Stimulated activated CD8-positive, alpha-beta memory T cell treated with anti-CD3 and anti-CD28 coated beads, Interleukin-4, amount 100 ng/mL, for 48 hours (primary cell): Measurements from ENCODE around the gene DOK3.

Experiments used
- DNase-seq: peaks from one replicate; pipeline ENCODE4 v3.0.0-alpha.2; 2020

DOK3 gene

DNA sequence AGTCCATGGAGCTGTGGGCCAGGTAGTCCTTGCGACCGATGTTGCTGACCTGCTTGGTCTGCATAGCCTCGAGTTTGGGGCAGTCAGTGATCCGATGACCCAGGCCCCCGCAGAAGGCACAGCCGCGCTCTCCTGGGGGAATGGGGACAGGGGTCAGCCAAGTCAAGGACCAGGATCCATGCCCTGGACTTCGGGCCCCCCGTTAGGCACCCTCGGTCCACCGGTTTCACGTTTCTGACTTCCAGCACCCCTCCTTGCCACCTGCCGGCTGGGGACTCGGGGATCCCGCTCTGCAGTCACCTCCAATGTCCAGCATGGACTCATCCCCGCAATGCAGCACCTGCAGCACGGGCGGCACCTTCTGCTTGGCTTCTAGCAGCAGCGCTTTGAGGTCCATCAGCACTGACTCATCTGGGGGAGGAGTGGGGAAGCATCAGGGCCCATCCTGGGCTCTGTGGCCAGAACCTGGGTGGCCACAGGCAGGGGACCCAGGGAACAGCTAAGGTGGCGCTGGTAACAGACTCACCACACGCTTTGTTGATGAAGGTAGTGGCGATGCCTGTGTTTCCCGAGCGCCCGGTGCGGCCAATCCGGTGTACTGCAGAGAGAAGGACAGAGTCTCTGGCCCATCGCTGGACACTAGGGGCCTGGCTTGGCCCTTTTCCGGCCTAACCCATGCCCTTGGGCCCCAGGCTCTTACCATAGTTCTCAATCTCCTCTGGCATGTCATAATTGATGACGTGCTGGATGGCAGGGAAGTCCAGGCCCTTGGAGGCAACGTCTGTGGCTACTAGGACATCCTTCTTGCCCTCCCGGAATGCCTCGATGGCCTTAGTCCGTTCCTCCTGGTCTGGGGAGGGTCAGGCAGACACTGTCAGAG lies 2.4 kb upstream of the DOK3 start:
- no peak for DNase-seq

DNA sequence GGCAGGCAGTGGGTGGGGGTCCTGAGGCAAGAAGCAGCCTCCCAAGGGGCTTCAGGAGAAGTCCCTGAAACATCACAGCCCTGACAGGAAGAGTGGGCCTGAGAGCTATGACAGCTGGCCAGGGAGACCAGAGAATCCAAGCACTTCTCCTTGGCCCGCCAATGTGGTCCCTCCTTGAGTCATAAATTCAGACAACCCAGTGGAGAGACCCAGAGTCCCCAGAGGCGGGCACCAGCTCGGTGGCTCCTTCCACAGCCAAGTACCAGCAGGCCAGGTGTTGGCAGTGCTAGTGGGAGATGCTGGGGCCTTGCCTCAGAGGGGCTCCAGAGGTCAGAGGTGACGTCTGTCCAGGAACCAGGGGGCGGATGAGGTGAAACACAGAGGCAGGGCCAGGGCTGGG lies 1.6 kb upstream of the DOK3 start:
- DNase-seq, result no peak

DNA sequence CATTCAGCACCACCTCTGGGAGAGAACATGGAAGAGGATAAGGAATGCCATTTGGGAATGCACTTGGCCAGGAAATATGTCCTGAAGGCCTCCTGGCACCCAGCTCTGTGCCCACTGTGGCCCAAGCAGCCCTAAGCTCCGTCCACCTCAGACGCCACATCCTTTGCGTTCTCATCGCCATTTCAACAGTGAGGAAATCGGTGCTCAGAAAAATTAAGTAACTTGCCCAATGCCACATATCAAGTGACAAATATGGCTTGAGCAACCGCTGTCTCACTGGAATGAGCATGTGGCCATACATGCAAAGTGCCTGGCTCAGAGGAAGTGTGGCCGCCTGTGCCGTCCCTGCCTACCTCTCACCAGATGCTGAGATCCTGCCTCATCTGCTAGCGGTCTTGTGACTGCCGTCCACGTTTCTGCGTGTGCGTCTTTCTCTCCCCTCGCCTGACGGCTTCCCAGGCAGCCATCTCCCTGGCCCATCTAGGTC lies 984 bp upstream of the DOK3 start:
- DNase-seq, result no peak

DNA sequence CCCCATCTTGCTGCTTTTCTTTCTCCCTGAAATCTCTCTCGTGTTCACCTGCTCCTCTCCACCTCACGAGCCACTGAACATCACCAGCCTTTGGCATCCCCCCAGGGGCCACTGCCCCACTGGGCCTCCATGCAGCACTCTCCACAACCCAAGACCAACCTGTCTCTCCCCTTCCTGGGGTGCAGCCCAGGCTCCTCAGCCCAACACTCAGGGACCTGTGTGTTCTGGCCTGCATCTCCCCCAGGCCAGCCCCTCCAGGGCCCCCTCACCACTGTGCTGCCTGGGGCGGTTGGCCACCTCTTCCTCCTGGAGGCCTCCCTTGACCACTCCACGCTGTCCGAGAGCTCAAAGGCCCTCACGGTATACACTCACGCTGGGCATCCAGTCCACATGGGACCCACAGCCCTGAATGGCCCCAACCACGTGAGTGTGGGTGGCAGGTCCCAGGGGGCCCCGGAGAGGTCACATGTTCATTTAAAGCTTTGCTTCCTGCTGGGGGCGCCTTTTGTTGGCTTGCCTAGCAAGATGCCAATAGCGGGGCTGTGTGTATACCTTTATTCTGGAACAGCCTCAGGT lies 453 bp upstream of the DOK3 start:
- no peak for DNase-seq

DNA sequence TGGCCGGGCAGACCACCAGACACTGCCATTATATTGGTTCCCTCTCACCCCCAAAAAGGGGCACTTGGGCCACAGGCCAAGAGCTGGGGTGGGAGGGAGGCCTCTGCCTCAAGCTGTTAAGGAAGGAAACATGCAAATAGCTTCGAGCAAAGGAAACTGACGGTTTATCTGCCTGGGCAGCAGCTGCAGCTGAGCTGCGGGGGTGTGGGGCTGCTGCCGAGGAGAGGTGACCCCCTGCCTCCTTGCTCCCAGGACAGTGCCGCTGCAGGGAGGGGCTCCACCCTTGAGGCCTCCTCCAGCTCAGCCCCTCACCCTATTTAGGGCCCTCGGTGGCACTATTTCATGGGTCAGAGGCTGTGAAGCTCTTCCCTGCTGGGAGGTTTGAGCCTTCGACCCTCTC lies 789 bp downstream of the DOK3 start:
- DNase-seq, result no peak

DNA sequence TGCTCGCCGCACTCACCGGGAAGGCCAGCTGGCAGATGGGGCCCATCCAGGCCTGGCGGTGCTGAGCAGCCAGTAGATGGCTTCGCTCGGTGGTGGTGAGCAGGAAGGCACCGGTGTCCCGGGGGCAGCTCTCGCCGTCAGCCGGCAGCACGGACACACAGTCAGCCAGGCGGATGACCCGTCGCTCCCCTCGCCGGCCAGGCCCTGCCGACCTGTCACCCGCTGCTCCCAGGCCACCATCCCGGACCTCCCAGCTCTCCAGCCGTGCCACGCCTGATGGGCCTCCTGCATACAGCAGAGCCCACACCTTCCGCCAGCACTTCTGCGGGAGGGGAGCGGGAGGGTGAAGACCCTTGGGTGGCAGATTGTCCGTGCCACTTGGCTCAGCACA lies 1.4 kb downstream of the DOK3 start:
- no peak for DNase-seq

DNA sequence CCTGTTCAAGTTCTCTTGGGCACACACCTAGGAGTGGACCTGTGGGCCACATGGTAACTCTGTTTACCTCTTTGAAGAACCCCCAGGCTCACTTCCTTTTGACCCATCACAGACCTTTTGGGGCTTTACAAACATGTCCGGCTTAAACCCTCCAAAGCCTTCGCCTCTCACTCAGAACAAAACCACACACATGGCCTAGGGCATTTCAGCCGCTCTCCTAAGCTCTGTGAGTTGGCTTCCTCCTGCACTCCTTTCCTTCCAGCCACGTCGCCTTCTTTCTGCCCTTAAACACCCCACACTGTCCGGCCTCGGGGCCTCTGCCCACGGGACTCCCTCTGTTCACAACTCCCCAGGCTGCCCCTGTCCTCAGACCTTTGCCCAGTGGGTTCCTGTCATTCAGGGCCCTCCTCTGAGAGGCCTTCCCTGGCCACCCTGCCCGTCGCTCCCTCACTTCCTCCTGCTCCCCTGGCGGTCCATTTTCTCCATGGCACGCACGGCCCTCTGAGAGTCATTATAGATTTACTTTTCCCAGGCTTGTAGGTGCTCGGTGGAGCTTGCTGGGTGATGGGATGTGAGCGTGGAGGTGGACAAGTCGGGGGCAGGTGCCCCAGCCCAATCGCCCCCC lies 1.9 kb downstream of the DOK3 start:
- DNase-seq, result no peak

DNA sequence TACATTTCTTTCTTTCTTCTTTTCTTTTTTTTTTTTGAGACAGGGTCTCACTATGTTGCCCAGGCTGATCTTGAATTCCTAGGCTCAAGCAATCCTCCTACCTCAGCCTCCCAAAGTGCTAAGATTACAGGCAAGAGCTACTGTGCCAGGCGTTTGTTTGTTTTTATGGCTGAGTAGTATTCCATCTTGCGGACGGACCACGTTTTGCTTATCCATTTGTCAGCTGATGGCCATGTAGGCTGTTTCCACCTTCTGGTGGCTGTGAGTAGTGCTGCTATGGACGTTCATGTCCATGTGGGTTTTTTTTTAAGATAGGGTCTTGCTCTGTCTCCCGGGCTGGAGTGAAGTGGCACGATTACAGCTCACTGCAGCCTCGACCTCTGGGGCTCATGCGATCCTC lies 2.5 kb downstream of the DOK3 start:
- no peak for DNase-seq

DNA sequence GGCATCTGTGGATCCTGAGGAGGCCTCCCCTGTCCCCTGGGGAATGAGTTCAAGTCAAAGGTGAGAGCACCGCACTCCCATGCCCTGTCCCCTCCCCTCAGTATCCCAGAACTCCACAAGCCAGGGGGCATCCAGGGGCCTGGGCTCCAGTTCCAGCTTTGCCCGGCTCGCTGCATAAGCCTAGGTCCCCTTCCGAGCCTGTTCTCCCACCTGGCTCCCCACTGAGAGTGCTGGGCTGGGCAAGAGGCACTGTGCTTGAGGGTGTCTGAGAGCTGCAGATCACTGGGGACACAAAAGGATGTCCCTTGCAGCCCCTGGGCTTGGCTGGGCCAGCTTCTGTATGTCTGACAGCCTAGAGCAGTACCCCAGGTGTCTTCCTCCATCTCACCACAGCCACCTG lies 4.6 kb downstream of the DOK3 start:
- DNase-seq, result no peak

DNA sequence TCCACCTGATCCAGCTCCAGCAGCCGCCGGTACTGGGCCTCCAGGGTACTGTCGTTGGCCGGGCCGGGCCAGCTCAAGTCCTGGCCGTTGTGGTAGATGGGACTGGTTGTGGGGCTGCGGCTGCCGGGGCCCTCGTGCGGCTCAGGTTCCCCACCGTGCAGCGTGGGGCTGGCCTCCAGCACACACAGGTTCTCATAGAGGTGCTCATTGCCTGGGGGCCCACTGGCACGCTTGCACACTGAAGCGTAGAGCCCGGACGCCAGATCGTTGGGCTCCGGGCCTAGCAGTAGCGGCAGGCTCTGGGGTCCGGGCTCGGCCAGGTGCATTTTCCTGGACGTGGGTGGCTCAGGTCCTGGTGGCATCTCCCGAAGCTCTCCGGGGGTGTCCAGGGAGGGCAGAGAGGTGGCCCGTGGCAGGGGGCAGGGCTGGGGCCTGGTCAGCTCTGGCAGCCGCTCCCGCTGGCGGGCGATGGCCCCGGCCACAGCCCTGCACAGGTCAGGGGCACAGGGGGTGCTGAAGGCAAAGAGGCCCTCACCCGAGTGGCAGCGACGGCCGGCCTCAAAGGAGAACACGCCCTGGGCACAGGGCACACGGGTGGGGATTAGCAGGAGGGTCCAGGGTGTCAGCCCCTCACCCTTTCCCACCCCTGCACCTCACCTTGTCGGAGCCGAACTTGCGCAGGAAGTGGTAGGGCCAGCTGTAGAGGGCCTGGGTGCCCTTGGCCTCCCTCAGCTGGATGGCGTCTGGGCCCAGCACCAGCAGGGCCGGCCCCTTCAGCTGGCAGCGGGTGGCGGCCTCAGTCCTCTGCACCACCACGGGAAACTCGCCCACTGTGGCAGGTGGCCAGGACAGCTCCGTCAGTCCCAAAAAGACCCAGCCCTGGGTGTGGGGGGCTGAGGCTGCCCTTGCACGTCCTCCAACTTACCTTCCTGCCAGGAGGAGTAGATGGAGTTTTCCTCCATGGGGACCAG lies 5.3 kb downstream of the DOK3 start:
- no peak for DNase-seq

DNA sequence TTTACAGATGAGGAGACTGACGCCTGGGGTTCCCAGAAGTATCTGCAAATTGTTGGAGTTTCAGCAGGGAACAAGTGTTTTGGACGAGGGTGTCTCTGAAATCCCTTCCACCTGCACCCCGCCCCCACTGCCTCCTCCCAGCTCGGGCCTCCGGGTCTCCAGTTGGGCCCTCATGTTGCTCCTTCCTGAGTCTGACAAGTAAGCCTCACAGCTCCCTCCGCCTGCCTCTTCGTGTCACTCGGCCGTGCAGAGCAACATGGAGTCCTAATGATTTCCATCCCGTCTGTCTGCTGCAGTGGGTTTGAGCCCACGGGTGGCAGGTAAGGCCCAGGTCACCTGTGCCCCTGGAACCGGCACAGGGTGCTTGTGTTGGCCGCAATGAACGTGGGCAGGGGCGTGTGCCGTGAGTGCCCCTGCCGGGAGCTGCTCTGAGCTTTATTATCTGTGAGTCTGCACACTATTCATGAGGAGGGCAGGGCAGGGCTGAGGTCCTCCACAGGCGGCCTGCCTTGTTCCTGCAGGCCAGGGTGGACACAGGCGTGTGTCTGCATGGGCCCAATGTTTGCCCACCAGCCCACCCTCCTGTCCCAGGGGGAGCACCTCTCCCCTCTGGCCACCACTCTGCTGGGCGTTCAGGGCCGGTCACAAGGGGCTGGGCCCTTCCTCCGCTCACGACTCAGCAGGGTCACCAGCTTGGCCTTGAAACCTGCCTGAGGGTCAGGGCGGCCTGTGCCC lies 6.1 kb downstream of the DOK3 start:
- no peak for DNase-seq

DNA sequence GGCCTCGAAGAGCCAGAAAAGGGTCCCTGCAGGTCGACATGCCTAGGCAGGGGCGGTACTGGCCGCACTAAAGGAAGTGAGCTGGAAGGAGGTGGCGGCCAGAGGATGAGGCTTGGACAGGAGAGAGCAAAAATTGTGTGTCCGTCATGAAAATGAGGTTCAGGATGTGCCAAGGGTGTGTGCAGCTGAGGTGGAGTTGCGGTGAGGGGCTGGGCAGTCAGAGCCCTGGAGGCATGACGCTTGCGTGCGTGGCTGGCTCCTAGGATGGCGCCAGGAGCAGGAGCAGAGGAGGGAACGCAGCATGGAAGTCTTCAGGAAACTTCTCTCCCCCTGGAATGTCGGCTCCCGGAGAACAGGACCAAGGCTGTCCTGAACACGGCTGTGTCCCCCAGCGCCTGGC lies 6.7 kb downstream of the DOK3 start:
- no peak for DNase-seq

DNA sequence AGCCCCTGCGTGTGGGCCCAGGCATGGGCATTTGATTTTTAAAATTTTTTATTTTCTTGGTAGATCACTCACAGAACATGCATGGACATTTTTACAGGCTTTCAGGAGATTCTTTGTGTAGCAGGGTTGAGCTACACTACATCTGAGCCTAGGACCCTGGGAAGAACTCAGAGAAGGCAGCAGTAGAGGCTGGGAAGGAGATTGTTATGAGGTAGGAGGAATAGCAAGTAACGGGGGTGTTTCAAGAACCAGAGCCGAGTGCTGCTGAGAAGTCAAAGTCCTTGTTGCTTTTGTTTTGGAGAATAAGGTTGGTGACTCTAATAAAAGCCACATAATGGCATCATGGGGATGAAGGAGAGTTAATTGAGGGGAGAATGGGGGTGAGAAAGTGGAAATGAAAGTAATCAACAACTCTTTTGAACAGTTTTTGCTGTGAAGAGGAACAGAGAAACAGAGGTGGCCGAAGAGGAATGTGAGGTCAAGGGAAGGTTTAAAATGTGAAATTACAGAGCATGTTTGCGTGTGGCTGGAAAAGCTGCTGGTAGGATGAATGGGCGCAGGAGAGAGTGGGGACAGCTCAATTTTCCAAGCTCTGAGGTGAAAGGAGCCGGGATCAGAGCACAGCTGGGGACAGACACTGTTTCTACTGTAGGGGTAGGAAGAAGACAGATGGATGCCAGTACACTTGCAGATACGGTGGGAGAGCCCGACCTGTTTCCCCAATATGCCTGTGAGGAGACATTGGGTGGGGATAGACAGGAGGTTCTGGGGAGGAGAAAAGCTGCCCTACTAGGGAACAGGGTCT lies 7.5 kb downstream of the DOK3 start:
- DNase-seq, result no peak

DNA sequence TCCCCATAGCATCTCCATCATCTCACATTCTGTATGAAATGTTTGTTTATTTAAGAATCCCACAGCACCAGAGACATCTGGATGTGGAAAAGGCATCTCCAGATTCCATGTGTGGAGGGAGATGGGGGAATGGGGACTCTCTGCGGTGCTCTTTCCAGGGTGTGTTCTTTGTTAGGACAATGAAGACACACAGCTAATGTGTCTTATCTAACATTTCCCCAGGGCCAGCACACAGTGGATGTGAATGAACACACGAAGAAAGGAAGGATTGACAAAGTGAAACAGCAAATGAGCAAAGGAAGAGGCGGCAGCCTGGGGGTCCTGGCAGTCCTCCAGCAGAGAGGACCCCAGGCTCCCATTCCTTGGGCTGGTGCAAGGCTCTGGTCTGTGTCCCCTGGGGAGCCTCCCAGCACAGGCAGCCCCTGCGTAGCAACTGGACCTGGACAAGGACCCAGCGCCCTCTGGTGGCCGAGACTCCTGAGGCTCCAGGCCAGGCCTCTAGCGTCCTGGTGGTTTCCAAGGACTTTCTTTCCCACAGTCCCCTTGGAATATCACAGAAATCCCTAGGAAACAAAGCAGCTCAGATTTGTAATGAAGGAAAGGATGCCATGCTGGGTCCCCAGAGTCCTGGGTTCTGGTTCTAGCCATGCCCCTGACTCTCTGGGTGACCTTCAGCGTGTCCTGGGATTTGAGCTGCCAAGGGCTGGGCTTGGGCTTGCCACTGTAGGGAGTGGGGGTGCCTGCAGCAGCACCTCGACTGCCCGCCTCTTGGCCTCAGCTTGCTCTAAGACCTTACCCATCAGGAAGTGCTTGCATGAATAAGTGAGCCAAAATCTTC lies 8.7 kb downstream of the DOK3 start:
- DNase-seq, result peak; percentile 97

DNA sequence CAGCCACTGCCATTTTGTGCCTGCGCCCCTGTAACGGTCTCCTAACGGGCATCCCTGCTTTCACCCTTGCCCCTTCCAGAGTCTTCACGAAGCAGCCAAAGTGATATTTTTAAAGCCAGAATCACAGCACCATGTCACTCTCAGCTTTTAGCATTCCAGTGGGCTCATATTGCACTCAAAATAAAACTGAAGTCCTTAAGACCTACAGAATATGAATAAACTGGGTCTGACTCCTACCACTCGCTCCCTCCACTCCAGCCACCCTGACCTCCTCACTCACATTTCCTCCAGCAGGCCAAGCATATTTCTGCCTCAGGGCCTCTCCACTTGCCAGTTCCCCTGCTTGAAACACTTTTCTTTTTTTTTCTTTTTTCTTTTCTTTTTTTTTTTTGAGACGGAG lies 9.8 kb downstream of the DOK3 start:
- no peak for DNase-seq

DNA sequence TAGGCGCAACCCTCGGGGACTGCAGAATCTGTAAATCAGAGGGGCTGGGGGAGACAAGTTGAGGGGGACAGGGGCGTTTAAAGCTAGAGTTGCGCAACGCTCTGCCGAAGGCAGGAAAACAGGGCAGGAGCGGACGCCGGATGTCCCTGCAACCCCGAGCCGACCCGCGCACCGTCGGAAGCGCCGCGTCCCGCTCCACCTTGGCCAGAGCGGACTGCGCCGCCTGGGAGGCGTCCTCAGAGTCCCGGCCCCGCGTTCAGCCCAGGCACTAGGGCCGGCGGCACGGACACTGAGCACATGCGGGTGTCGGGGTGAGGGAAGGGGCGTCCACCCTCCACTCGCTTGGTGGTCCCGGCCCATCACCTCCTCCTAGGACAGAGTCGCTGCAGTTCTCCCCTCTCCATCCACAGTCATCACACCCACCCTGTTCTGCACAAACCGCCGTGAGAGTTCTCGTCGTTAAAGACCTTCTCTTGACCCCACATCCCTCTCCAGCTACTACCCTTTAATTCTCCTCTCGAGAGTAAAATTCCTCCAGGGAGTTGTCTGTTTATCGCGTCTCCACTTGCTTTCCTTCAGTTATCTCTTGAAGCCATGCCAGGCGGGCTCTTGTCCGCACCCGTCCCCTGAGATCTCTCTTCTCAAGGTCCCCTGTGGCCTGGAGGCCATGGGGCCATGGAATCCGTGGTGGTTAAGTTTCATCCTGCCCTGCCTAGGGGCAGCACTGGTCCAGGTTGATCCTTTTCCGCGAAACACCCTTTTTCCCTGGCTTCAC lies 11.4 kb downstream of the DOK3 start:
- peak; percentile 51 for DNase-seq

DNA sequence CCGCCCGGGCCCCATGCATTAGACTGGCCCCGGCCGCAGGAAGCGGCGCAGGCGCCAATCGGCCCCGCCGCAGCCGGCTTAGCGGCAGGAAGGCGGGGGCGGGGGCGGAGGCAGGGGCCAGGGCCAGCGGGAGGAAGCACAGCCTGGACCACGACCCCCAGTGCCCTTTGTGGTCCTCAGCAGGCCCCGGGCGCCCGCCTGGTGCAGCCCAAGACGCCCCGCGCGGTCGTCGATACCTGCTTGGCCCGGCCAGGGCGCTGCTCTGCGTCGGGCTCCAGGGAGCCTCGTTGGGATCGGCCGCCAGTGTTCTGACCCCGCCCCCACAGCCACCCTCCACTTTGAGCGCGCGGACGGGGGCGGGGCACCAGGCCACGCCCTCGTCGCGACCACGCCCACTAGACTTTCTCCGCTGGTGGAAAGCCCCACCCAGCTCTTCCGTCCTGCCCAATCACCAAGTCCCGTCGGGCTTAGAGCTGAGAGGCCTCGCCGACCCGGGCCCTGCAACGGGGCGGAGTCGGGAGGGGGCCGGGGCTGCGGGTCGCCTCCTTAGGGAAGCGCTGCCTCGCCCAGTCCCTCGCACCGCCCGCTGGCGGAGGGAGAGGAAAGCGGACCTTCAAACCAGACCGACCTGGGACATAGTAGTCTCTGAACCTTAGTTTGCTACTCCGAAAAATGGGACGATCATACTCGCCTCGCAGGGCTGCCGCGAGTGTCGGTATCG lies 12.2 kb downstream of the DOK3 start, which contains the start of gene PDLIM7:
Gene PDLIM7, minus strand, starts transcription at position 313 of the 721 bp plus-strand sequence. CDS start 1,092 bp downstream, outside the sequence.
- peak; percentile 97 for DNase-seq

DNA sequence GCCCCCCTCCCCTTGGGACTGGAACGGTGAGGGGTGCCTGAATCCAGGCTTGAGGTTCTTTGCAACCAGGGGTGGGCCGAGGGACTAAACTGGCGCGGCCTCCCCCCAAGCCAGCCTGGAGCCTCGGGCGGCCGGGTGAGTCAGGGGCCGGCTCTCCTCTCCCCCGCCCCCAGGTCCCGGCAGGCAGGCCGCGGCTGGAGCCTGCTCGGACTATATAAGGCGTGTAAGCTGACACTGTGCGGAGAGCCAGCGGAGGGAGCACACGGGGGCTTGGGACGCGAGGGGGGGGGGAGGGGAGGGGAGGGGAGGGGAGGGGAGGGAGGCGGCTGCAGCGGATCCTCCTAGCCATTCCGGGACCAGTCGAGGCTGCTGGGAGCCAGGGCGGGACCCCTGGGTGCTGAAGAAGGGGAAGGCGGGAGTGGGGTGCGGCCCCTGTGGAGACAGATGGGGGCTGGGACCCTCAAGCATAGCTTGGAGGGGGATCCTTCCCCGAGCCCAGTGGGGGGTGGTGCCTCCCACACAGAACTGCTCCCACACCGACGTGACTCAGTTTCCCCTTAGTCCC lies 12.8 kb downstream of the DOK3 start:
- DNase-seq, result no peak
